Measurements from ENCODE around the gene DEFB121. TPM values are rescaled to one million over a fixed set of nuclear protein-coding genes. Genes with fewer than 3 reads are reported as not detected.

The DEFB121 gene
- total and polyA plus RNA-seq, 5 experiments from 2014 or later: not detected

Other genes starting within 250 kb of the DEFB121 start
- gene DEFB115, start 148.6 kb downstream of the DEFB121 start, total RNA-seq: not detected
- not detected for gene DEFB115, start 148.6 kb downstream of the DEFB121 start, polyA plus RNA-seq
- not detected for gene DEFB116, start 97.6 kb downstream of the DEFB121 start, total RNA-seq
- not detected for gene DEFB116, start 97.6 kb downstream of the DEFB121 start, polyA plus RNA-seq
- not detected for gene DEFB118, start 37.6 kb downstream of the DEFB121 start, total RNA-seq
- gene DEFB118, start 37.6 kb downstream of the DEFB121 start, polyA plus RNA-seq: not detected
- not detected for gene DEFB119, start 15.6 kb downstream of the DEFB121 start, total RNA-seq
- gene DEFB119, start 15.6 kb downstream of the DEFB121 start, polyA plus RNA-seq: not detected
- not detected for gene DEFB123, start 34.4 kb upstream of the DEFB121 start, total RNA-seq
- gene DEFB123, start 34.4 kb upstream of the DEFB121 start, polyA plus RNA-seq: not detected
- not detected for gene DEFB124, start 68.9 kb upstream of the DEFB121 start, total RNA-seq
- gene DEFB124, start 68.9 kb upstream of the DEFB121 start, polyA plus RNA-seq: not detected
- gene REM1, start 69.1 kb upstream of the DEFB121 start, total RNA-seq: not detected
- not detected for gene REM1, start 69.1 kb upstream of the DEFB121 start, polyA plus RNA-seq
- gene HM13, start 108.2 kb upstream of the DEFB121 start, total RNA-seq: 100 to 1,000 TPM; 105 to 109 TPM
- gene HM13, start 108.2 kb upstream of the DEFB121 start, polyA plus RNA-seq: 100 to 1,000 TPM in 2 of 3 donors, 10 to 100 TPM in 1; 96.5 to 115 (median 113) TPM
- 1 to 10 TPM in 1 of 2 experiments, under 1 TPM in 1; 0.88 to 1.3 TPM for gene ID1, start 199.1 kb upstream of the DEFB121 start, total RNA-seq
- gene ID1, start 199.1 kb upstream of the DEFB121 start, polyA plus RNA-seq: under 1 TPM; 0.29 to 0.87 (median 0.51) TPM
- gene COX4I2, start 231.7 kb upstream of the DEFB121 start, total RNA-seq: not detected
- gene COX4I2, start 231.7 kb upstream of the DEFB121 start, polyA plus RNA-seq: not detected

All from naive thymus-derived CD8-positive, alpha-beta T cell (primary cell).